IMR-90 (cell line): ENCODE results near the gene NMNAT1.

Experiments used
- BHLHE40 ChIP-seq: fragments of 150-350 bp; IDR thresholded peaks from 2 replicates; pipeline ENCODE4 v1.6.1; 2016; ENCODE audit warnings: mild to moderate bottlenecking, low read depth, low read length
- CEBPB ChIP-seq: IDR thresholded peaks from 2 replicates; pipeline ENCODE4 v1.6.1; 2012; ENCODE audit warnings: low read depth, low read length, improper control_type of control experiment
- CHD1 ChIP-seq: IDR thresholded peaks from 2 replicates; pipeline ENCODE4 v1.6.1; 2012; ENCODE audit warnings: low read depth, low read length, improper control_type of control experiment
- MAZ ChIP-seq: IDR thresholded peaks from 2 replicates; pipeline ENCODE4 v1.6.1; 2012; ENCODE audit warnings: low read depth, mild to moderate bottlenecking, low read length, improper control_type of control experiment, moderate library complexity, borderline replicate concordance
- MXI1 ChIP-seq: IDR thresholded peaks from 2 replicates; pipeline ENCODE4 v1.6.1; 2012; ENCODE audit warnings: low read depth, mild to moderate bottlenecking, low read length, moderate library complexity, borderline replicate concordance
- NFE2L2 ChIP-seq: fragments of 150-350 bp; IDR thresholded peaks from 2 replicates; pipeline ENCODE4 v1.6.1; 2016; ENCODE audit warnings: low read depth, mild to moderate bottlenecking, low read length
- POLR2A ChIP-seq: IDR thresholded peaks from 2 replicates; pipeline ENCODE4 v1.6.1; 2012; ENCODE audit warnings: mild to moderate bottlenecking, low read depth, low read length
- RAD21 ChIP-seq: IDR thresholded peaks from 2 replicates; pipeline ENCODE4 v1.6.1; 2012; ENCODE audit warnings: low read length, improper control_type of control experiment
- RFX5 ChIP-seq: IDR thresholded peaks from 2 replicates; pipeline ENCODE4 v1.8.0; 2012; ENCODE audit warnings: low read depth, mild to moderate bottlenecking, low read length, moderate library complexity
- TF ChIP-seq, protein P1 (sequence below): conservative IDR thresholded peaks from 2 replicates; pipeline ENCODE4 v1.5.1; 2012; ENCODE audit warnings: mild to moderate bottlenecking, low read depth, low read length, improper control_type of control experiment
- TF ChIP-seq, protein P2 (sequence below): fragments of 150-350 bp; IDR thresholded peaks from 2 replicates; pipeline ENCODE4 v1.6.1; 2016; ENCODE audit warnings: low read depth, mild to moderate bottlenecking, low read length, moderate library complexity, borderline replicate concordance
- TF ChIP-seq, protein P3 (sequence below): fragments of 150-350 bp; IDR thresholded peaks from 2 replicates; pipeline ENCODE4 v1.6.1; 2017; ENCODE audit warnings: mild to moderate bottlenecking, antibody characterized with exemption, low read length, low read depth

DNA sequence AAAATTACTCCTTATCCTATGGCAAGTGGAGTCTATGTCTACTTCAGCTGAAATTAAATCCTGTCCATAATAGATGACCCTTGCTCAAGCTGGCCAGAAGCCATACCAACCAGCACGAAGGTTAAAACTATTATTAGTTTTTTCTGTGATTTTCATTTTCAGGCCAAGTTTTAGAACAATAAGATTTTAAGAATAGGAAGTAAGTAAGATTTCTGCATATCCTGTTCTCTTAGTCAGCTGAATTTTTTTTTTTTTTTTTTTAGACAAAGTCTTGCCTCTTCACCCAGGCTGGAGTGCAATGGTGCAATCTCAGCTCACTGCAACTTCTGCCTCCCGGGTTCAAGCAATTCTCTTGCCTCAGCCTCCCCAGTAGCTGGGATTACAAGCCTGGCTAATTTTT, 47.7 kb downstream of the NMNAT1 start:
- TF ChIP-seq, protein P1, sequence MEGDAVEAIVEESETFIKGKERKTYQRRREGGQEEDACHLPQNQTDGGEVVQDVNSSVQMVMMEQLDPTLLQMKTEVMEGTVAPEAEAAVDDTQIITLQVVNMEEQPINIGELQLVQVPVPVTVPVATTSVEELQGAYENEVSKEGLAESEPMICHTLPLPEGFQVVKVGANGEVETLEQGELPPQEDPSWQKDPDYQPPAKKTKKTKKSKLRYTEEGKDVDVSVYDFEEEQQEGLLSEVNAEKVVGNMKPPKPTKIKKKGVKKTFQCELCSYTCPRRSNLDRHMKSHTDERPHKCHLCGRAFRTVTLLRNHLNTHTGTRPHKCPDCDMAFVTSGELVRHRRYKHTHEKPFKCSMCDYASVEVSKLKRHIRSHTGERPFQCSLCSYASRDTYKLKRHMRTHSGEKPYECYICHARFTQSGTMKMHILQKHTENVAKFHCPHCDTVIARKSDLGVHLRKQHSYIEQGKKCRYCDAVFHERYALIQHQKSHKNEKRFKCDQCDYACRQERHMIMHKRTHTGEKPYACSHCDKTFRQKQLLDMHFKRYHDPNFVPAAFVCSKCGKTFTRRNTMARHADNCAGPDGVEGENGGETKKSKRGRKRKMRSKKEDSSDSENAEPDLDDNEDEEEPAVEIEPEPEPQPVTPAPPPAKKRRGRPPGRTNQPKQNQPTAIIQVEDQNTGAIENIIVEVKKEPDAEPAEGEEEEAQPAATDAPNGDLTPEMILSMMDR: no peak
- TF ChIP-seq POLR2A (no peak), MXI1 (no peak), CEBPB (no peak), CHD1 (no peak), RAD21 (no peak), BHLHE40 (no peak), NFE2L2 (no peak), RFX5 (no peak), MAZ (no peak)
- TF ChIP-seq, protein P2, sequence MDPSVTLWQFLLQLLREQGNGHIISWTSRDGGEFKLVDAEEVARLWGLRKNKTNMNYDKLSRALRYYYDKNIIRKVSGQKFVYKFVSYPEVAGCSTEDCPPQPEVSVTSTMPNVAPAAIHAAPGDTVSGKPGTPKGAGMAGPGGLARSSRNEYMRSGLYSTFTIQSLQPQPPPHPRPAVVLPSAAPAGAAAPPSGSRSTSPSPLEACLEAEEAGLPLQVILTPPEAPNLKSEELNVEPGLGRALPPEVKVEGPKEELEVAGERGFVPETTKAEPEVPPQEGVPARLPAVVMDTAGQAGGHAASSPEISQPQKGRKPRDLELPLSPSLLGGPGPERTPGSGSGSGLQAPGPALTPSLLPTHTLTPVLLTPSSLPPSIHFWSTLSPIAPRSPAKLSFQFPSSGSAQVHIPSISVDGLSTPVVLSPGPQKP: no peak
- TF ChIP-seq, protein P3, sequence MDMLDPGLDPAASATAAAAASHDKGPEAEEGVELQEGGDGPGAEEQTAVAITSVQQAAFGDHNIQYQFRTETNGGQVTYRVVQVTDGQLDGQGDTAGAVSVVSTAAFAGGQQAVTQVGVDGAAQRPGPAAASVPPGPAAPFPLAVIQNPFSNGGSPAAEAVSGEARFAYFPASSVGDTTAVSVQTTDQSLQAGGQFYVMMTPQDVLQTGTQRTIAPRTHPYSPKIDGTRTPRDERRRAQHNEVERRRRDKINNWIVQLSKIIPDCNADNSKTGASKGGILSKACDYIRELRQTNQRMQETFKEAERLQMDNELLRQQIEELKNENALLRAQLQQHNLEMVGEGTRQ: no peak
